NOMO-1 treated with DMSO at 0.1 percent for 48 hours (cell line): ENCODE measurements around the gene USP17L24.
"Not testable (repeated sequence)": the region's sequence is repeated elsewhere in the genome, so short reads cannot be mapped to it uniquely, and the experiment has no call there.

ENCODE experiments used
- DNase-seq: peaks from one replicate; lab custom pipeline; 2025; ENCODE audit not compliant: unreplicated experiment; lab: John Stamatoyannopoulos, UW

The USP17L24 gene

GRCh38 chr4:9324865-9325264 is at the start of gene USP17L24:
TSS of gene USP17L24 (plus strand) at chr4:9325165. CDS start at chr4:9325165, 0 bp downstream.
- not testable (repeated sequence) for DNase-seq

- not testable (repeated sequence) for DNase-seq
These were observed 774 bp upstream of the USP17L24 start for GRCh38 chr4:9324191-9324590.

- not testable (repeated sequence) for DNase-seq
These were observed 4.6 kb downstream of the USP17L24 start, which contains the start of gene USP17L25 for GRCh38 chr4:9329611-9330010. TSS of gene USP17L25 (plus strand) at chr4:9329911. CDS start at chr4:9329911, 0 bp downstream.

- not testable (repeated sequence) for DNase-seq
These were observed 9.4 kb downstream of the USP17L24 start, which contains the start of gene USP17L26 for GRCh38 chr4:9334358-9334757. TSS of gene USP17L26 (plus strand) at chr4:9334658. CDS start at chr4:9334658, 0 bp downstream.

GRCh38 chr4:9339103-9339502 is 14.1 kb downstream of the USP17L24 start, which contains the start of gene USP17L5:
TSS of gene USP17L5 (plus strand) at chr4:9339403. CDS start at chr4:9339403, 0 bp downstream.
- not testable (repeated sequence) for DNase-seq

GRCh38 chr4:9343848-9344247 is 18.9 kb downstream of the USP17L24 start, which contains the start of gene USP17L27:
TSS of gene USP17L27 (plus strand) at chr4:9344148. CDS start at chr4:9344148, 0 bp downstream.
- DNase-seq, result not testable (repeated sequence)

GRCh38 chr4:9348593-9348992 is 23.6 kb downstream of the USP17L24 start, which contains the start of gene USP17L28:
TSS of gene USP17L28 (plus strand) at chr4:9348893. CDS start at chr4:9348893, 0 bp downstream.
- not testable (repeated sequence) for DNase-seq

GRCh38 chr4:9350866-9351265 is 25.9 kb downstream of the USP17L24 start:
- DNase-seq, result not testable (repeated sequence)

- not testable (repeated sequence) for DNase-seq
These were observed 28.4 kb downstream of the USP17L24 start, which contains the start of gene USP17L29 for GRCh38 chr4:9353338-9353737. TSS of gene USP17L29 (plus strand) at chr4:9353638. CDS start at chr4:9353638, 0 bp downstream.

- not testable (repeated sequence) for DNase-seq
These were observed 37.9 kb downstream of the USP17L24 start, which contains the start of gene USP17L30 for GRCh38 chr4:9362829-9363228. TSS of gene USP17L30 (plus strand) at chr4:9363129. CDS start at chr4:9363129, 0 bp downstream.
